ENCODE results near the gene DCLK2.

The DCLK2 gene

DNA sequence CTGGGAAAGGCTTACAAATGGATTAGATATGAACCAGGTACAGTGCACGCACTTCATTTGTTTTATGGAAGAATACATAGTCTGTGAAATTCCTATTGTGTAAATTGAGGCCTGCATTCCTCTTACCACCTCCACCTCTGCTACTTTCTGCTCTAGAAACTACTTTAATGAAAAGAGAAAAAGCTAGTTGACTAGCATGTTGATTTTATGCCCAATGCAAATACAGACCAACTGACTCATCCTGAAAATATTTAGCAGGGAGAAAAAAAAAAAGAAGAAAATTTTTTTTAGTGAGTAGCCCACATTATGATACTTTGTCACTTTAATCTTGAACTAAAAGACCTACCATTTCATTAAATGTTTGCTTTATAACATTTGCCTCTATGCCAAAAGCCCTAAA lies 41.2 kb downstream of the DCLK2 start:
- no peak for DNase-seq (ENCODE audit: low read depth)

DNA sequence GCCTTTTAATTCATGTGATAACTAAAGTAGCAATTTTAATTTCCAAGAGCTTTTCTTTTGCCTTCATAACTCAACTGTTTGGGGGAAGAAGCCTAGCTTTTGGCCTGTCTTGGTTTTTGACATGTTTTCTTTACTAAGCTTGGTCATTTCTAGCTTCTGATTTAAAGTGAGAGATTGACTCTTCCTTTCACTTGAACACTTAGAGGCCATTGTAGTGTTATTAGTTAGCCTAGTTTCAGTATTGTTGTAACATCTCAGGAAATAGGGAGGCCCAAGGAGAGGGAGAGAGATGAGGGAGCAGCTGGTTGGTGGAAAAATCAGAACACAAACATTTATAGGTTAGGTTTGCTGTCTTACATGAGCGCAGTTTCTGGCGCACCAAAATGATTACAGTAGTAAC lies 44.8 kb downstream of the DCLK2 start:
- no peak for DNase-seq (ENCODE audit: low read depth)

DNA sequence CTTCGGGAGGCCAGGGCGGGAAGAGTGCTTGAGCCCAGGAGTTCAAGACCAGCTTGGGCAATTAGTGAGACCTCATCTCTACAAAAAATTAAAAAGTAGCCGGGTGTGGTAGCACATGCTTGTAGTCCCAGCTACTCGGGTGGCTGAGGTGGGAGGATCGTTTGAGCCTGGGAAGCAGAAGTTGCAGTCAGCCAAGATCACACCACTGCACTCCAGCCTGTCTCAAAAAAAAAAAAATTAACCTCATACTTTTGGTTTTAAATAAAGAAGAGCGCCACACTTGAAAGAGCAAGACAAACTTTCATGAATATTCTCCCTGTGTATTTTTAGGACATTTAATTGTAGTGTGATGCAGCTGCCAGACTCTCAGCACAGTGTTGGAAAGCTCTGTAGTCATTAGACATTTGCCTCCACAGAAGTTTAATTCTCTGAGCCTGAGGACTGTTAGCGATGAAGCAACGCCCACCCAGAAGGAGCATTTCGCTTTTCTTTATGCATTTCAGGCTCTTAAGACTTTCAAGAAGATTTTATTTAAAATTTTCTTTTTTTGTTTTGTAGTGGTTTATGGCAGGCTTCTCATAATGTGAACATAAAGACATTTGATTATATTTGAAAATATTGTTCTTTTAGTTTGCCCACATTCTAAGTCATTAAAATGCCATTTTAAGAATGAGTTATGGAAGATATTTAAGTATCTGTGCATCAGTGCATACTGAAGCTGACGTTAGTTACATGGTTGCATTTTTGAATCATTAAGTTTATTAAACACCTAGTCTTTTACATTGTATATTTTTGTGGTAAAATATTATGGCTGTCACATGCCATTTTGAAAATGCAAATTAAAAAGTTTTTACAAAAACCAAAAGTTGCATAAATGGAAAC lies 45.8 kb downstream of the DCLK2 start:
- no peak for DNase-seq (ENCODE audit: low read depth)

DNA sequence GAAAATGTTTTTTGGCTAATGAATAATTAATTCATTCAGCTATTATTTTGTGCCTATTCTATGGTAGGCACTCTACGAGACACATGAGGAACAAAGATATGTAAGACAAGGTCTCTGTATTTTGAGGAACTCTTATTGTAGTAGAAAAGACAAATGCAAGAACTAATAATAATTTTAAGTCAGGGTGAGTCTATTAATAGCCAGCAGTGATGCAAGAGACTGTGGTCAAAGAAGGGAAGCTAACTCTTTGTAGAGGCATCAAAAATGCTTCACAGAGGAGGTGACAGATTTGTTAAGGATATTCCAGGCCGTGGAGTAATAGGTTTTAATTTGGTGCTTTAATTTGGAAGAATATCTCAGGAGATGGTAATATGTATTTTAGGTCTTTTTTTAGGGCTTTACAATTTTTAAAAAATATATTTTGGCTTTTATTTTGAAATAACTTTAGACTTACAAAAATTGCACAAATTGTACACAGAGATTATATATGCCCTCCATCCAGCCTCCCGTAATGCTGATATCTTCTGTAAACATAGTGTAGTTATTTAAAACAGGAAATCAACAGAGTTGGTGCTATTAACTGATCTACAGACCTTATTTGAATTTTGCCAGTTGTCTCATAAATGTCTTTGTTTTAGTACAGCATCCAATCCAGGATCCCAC lies 48.1 kb downstream of the DCLK2 start:
- no peak for DNase-seq (ENCODE audit: low read depth)

- no peak for DNase-seq (ENCODE audit: low read depth)
Measured at GRCh38 chr4:150126864-150127203, 48.6 kb downstream of the DCLK2 start.

DNA sequence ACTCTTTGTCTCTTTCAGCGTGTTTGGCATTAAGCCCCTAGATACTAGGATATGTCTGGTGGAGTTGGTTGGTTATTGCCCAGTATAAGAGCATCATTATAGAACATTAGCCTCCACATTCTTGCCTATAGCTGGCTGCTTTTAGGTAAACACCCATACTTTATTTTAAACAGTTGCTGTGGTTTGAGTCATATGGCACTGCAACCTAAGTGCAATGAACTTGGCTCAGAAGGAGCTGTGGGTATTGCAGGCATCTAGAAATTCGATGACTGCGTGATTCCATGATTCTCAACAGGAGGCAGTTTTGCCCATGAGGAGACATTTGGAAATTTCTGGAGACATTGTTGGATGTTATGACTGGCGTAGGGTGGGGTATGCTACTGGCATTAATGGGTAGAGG lies 49.5 kb downstream of the DCLK2 start:
- no peak for DNase-seq (ENCODE audit: low read depth)

DNA sequence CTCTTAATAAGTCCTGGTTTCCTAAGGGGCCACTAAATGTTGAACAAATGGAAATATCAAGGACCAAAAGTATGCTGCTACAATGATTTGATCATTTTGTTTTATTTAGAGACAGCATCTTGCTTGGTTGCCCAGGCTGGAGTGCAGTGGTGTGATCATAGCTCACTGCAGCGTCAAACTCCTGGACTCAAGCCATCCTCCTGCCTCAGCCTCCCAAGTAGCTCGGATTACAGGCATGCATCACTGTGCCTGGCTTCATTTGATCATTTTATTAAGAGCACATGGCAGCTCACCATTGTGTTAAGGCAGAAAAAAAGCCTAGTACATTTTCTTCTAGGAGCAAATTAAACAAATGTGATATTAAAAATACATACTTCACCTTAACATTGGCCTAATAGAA lies 52.7 kb downstream of the DCLK2 start:
- DNase-seq (ENCODE audit: low read depth), result no peak

- DNase-seq (ENCODE audit: low read depth), result no peak
Measured at GRCh38 chr4:150131581-150132228, 53.5 kb downstream of the DCLK2 start.

DNA sequence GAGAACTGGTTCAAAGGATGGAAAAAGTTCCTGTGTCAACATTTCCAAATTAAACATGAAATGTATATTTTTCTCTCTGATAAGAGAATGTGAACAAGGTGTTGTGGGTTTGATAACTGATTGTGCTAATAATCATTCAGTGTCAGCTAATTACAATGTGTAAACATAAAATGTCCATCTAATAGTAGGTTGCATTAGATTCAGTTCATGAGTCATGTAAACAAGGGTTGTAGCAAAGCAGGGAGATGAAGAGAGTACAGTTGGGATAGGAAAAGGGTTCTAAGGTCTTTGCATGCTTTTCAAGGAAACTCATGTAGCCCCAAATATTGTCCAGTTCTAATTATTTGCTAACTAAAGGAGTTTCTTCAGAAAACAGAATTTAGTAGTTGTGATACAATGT lies 55.4 kb downstream of the DCLK2 start:
- no peak for DNase-seq (ENCODE audit: low read depth)

DNA sequence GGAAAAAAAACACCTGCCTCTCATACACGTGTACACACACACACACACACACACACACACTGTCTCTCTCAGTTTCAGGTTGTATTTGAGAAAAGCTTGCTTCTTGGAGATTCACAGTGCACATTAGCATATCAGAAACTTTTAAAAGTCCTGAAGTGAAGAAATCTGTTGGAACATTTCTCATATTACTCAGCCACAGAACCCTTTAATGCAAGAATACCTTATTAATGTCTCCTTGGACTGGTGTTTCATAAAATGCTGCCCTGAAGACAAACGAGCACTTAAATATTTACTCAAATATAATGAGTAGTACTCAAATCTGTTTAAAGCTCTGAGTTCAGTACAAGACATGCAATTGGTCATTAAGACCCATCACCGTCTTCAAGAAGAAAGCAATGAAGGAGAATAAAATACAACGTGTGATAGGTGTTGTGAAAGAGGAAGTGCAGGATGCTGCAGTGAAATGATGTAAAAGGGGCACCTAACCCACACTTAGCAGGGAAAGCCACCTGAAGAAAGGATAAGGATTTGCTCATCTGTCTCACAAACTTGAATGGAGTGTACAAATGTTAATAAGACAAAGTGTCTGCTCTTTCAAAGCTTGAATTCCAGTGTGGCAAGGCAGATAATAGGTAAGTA lies 57.0 kb downstream of the DCLK2 start:
- no peak for DNase-seq (ENCODE audit: low read depth)

- DNase-seq (ENCODE audit: low read depth), result no peak
Measured at GRCh38 chr4:150136036-150136435, 57.8 kb downstream of the DCLK2 start.

DNA sequence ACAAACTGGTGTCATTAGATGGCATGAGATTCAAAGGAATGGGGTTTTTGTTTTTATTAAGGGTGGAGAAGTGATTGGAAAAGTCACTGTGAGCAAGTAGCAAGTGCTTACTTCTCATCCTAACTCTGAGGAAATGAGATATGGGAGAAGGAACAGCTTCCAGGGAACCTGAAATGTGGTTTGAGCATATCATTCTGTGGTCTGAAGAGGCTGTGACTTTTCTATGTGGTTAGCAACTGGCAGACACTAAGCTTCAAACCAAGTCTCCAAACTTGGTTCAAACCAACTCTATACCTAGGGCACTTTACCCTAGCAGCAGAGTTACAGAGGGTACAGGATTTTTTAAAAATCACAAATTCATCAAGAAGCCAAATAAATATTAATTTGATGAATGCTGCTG lies 58.2 kb downstream of the DCLK2 start:
- DNase-seq (ENCODE audit: low read depth), result no peak

- no peak for DNase-seq (ENCODE audit: low read depth)
Measured at GRCh38 chr4:150139297-150139865, 61.1 kb downstream of the DCLK2 start.

GRCh38 chr4:150140774-150141400 lies 62.6 kb downstream of the DCLK2 start:
- DNase-seq (ENCODE audit: low read depth), result no peak

GRCh38 chr4:150141756-150142155 lies 63.5 kb downstream of the DCLK2 start:
- no peak for DNase-seq (ENCODE audit: low read depth)

DNA sequence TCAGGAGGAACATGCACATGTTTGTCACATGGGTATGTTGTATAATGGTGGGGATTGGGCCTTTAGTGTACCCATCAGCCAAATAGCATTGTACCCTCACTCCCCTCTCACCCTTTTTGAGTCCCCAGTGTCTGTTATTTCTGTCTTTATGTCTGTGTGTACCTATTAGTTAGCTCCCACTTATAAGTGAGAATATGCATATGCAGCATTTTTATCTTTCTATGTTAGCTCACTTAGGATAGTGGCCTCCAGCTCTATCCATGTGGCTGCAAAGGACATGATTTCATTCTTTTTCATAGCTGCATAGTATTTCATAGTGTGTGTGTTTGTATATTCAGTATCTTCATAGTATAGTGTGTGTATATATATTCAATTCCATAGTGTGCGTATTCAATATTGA lies 64.6 kb downstream of the DCLK2 start:
- no peak for DNase-seq (ENCODE audit: low read depth)

DNA sequence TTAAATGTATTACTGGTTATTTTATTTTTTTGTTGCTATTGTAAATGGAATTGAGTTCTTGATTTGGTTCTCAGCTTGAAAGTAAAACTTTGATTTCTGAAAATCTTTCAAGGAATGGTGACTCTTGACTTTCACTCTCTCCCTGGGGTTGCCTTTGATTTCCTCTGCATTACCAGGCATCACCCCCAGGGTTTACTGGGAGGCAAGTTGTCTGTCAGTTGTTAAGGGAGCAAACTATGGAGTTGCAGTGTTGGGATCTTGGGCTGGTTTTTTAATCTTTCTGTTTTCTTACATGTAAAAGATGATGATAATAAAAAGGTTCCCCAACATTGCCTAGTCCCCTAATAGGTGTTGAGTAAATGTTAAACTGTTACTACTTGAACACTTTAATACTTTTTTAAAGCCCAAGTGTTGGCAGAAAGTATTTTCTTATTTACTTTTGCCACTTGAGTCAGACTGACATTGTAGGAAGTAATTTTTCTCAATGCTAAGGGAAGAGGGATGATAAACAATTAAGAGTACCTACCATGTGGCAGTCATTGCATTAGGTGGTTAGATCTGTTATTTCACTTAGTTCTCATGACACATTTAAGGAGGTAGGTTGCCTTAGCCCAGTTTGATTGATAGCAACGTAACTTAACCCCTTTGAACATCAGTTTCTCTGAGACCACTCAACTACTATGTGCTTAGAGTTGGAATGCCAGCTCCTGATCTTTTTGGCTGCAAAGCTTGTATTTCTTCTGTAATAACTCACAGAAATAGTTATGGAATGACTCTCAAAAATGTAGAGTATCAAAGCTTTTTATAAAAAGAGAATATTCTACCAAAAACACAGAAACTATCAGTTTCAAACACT lies 67.1 kb downstream of the DCLK2 start:
- DNase-seq (ENCODE audit: low read depth), result no peak

- no peak for DNase-seq (ENCODE audit: low read depth)
Measured at GRCh38 chr4:150145946-150146340, 67.7 kb downstream of the DCLK2 start.

GRCh38 chr4:150149381-150149780 lies 71.1 kb downstream of the DCLK2 start:
- DNase-seq (ENCODE audit: low read depth), result no peak

- no peak for DNase-seq (ENCODE audit: low read depth)
Measured at GRCh38 chr4:150150629-150151062, 72.4 kb downstream of the DCLK2 start.

GRCh38 chr4:150152766-150153165 lies 74.5 kb downstream of the DCLK2 start:
- no peak for DNase-seq (ENCODE audit: low read depth)

Measured in stimulated activated CD8-positive, alpha-beta memory T cell treated with anti-CD3 and anti-CD28 coated beads, Interleukin-7, amount 100 ng/mL, for 24 hours (primary cell).